DND-41 (cell line): ENCODE results near the gene ACOT9.

ENCODE experiments used
- CTCF ChIP-seq: IDR thresholded peaks from 2 replicates; pipeline ENCODE4 v1.5.1; 2012; ENCODE audit warnings: borderline replicate concordance, low read length, moderate library complexity, mild to moderate bottlenecking; ENCODE audit not compliant: poor library complexity, severe bottlenecking; ENCODE audit errors: extremely low read depth
- EZH2 ChIP-seq: IDR thresholded peaks from 3 replicates; pipeline ENCODE4 v1.6.1; 2012; ENCODE audit warnings: borderline replicate concordance, low read depth, mild to moderate bottlenecking, moderate library complexity, low read length, inconsistent platforms; ENCODE audit not compliant: severe bottlenecking

DNA sequence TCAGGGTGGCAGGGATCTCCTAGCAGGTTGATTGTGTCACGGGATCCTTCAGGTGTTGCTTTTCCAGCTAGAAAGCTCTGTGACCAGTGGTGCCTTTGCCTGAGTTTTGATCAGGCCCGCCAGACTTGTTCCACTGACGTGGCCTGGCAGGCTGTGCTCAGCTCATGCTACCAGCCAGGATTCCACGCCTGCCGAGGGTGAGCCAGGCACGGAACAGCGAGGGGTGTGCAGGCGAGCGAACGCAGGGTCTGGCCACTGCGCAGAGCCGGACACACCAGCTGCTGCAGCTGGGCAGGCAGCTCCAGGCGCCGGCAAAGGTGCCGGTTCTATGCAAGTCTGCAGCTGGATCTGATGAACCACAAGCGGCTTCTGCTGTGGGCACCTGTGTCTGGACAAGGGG, 22.8 kb upstream of the ACOT9 start:
- no peak for TF ChIP-seq CTCF
- TF ChIP-seq EZH2, result no peak
